Measurements from ENCODE around the gene APOL3.
"Not testable (repeated sequence)": the region's sequence is repeated elsewhere in the genome, so short reads cannot be mapped to it uniquely, and the experiment has no call there.

The APOL3 gene

DNA sequence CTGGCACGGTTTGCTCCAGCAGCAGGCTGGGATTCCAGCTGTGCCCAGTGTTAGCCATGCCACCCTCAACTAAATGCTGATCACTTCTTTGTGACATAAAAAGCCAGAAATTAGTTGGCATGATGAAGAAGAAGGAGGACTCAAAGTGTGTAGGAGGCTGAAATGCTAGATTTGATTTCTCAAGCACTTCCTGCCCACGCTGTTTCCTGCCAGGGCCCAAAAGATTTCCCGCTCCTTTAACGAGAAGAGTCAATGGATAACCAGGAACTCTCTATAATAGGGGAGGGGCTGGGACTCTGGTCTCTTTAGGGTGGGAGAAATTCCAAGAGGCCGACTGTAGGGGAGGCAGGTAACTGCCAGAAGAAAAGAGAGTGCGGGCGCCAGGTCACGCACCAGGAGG lies 26.4 kb downstream of the APOL3 start:
- no peak for DNase-seq (ENCODE audit: low spot score)

DNA sequence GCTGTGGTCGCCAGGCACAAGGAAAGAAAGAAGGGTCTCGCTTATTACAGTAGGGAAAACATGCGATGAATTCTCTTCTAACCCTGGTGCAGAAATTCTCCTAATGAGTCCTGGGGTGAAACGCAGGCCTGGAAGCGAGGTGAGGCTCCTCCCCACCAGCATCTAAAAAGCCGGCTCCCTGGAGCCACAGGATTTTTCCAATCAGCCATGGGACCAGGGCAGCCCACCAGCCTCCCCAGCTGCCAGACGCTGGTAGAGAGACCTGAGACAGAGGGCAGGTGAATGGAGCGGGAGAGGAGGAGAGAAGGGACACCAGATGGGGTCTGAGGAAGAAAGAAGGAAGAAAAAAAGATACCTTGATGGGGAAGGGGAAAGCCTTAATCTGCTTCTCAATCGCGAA lies 28.6 kb downstream of the APOL3 start:
- DNase-seq (ENCODE audit: low spot score), result no peak

DNA sequence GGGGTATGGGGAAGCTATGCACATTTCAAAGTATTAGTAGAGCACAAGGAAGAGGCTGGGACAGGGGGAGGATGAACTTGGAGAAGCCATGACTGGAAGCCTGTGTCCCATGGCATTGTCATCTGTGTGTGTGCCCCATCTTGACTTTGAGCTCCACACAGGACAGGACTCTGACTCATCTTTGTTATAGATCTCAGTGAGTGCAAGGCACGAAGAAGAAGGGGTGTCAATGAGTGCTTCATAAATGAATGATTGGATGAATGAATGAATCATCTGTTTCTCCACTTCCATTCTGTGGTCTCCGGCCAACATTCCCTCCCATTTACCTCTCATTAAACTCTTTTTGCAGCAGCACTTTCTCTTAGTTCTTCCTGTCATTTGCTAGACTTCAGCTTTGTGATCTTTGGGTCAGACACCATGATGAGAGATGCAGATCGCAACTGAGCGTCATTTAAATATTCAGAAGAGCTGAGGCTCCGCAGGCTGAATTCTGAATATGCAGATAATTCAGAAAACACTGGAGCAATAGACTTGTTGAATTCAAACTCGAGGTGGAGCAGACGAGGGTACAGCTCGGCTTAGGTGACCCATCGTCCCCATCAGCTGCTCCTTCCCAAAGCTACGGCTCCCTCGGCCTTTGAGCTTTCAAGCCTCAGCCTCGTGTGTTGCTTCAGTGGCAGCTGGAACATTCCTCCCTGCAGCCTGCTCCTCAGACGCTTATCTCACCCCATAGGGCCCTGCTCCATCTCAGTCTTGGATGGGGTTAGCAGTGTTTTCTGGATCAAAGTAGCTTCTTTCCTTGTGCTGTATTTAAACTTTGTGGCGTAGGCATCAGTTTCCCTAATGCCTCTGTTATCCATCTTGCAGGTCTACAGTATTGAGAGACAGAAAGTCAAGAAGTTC lies 30.8 kb downstream of the APOL3 start:
- DNase-seq (ENCODE audit: low spot score), result no peak

DNA sequence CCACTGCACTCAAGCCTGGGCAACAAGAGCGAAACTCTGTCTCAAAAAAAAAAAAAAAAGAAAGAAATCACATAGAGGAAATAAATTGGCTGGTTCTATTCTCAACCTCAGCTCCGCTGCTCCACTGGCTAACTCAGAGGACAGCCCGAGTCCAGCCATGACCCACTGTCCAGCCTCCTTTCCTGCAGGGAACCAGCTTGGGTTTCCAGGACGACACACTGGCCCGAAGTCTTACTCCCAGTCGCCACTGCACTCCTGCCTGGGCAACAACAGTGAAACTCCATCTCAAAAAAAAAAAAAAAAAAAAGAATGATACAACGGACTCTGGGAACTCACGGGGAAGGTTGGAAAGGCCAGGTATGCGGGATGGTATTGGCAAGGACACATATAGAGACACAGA lies 31.5 kb downstream of the APOL3 start:
- DNase-seq (ENCODE audit: low spot score), result no peak

DNA sequence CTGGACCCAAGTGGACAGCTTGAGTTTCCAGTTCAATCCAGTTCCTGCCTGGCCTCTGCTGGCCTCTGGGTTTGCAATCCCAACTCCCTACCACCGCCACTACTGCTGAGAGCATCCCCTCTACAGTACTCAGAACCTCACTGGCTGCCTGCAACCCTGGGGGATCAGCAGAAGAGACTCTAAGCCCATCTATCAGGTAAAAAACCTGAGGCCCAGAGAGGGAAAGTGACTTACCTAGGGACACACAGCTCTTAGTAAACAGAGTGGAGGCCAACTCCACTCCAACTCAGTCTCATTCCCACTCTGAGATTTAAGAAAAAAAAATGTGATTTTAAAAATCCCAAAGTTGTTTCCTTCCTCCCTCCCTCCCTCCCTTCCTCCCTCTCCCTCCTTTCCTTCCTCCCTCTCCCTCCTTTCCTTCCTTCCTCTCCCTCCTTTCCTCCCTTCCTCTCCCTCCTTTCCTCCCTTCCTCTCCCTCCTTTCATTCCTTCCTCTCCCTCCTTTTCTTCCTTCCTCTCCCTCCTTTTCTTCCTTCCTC lies 34.5 kb downstream of the APOL3 start:
- DNase-seq (ENCODE audit: low spot score), result no peak

DNA sequence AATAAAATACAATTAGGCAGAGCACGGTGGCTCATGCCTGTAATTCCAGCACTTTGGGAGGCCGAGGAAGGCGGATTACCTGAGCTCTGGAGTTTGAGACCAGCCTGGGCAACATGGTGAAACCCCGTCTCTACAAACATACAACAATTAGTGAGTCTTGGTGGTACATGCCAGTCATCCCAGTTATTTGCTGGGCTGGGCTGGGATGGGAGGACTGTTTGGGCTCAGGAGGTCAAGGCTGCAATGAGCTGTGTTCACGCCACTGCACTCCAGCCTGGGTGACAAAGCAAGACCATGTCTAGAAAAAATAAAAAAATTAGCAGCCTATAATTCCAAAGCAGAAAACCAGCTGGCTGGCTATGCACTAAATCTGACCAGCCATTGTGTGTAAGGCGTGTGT lies 35.1 kb downstream of the APOL3 start:
- no peak for DNase-seq (ENCODE audit: low spot score)

DNA sequence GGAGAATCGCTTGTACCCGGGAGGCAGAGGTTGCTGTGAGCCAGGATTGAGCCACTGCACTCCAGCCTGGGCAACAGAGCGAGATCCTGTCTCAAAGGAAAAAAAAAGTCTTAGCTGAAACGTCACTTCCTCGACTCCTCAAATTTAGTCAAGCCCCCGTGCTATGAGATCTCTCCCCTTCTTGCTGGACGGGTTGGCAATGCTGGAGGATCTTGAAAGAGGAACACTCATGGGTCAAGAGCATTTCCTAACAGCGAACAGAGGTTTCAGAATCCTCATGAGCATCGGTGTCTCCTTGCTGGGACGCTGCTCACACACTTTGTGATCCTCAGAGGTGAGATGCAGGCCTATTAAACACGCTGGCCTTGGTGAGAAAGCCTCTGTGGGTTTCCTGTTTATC lies 35.9 kb downstream of the APOL3 start:
- DNase-seq (ENCODE audit: low spot score), result no peak

DNA sequence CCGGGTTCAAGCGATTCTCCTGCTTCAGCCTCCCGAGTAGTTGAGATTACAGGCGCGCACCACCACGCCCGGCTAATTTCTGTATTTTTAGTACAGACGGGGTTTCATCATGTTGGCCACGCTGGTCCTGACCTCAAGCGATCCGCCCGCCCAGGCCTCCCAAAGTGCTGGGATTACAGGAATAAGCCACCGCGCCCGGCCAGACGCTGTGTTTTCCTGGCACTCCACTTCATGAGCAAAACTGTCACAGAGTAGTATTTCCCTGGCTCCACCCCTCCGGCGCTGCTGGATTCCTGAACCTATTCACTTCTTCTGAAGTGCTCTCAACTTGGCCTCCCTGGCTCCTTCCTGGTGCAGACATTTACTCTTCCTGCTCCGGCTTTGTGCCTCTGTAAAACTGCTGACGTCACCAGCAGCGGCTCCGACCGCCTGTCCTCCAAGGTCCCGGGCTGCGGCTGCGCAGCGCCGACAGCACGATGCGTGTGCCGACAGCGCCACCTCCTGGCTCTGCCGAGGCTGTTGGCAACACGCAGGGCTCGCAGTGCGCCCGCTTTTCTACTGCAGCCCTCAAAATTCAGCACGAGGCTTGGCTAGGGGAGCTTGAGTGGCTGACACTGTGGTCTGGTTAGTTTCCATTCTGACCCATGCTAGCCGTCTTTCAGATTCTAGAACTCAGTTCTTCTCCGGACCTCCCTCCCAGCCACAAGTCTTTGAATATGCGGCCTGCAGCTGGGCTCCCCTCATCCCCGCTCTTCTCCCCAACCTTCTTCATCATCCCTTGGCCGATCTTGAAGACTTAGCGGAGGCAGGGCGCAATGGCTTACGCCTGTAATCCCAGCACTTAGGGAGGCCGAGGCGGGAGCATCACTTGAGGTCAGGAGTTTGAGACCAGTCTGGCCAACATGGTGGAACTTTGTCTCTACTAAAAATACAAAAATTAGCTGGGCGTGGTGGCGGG lies 36.6 kb downstream of the APOL3 start:
- peak; percentile 96 for DNase-seq (ENCODE audit: low spot score)

DNA sequence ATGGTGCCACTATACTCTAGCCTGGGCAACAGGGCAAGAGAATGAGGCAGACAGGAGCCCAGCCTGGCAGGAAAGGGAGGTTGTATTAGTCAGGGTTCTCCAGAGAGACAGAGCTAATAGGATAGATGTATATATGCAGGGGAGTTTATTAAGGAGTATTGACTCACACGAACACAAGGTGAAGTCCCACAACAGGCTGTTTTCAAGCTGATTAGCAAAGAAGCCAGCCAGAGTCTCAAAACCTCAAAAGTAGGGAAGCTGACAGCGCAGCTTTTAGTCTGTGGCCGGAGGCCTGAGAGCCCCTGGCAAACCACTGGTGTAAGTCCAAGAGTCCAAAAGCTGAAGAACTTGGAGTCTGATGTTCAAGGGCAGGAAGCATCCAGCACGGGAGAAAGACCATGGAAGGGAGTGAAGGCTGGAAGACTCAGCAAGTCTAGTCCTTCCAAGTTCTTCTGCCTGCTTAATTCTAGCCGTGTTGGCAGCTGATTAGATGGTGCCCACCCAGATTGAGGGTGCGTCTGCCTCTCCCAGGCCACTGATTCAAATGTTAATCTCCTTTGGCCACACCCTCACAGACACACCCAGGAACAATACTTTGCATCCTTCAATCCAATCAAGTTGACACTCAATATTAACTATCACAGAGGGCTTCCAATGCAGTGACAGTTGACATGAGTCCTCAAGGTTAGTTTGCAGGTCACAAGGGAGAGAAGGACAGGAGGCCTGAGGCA lies 39.8 kb downstream of the APOL3 start:
- not testable (repeated sequence) for DNase-seq (ENCODE audit: low spot score)

DNA sequence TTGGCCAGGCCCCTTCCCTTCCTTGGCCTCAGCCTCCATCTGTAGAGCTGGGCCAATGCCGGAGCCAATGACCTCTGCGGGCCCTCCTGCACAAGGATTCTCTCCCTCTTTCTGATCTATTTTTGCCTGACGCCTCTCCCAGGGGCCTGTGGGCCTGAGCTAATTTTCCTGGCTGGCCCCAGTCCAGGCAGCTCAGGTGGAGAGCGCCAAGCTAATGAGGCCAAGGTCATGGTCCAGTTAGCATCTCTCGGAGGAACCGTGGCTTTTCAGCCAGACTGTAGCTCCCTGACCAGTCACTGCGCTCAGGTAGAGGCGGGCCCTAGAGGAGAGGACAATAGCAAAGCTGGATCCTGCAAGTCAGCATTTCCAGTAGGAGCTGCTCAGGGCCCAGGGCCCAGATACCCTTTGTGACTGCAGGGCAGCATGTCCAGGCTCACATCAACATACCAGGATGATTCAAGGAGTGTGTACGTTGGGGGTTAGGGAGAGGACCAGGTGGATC lies 43.5 kb downstream of the APOL3 start:
- DNase-seq (ENCODE audit: low spot score), result no peak

DNA sequence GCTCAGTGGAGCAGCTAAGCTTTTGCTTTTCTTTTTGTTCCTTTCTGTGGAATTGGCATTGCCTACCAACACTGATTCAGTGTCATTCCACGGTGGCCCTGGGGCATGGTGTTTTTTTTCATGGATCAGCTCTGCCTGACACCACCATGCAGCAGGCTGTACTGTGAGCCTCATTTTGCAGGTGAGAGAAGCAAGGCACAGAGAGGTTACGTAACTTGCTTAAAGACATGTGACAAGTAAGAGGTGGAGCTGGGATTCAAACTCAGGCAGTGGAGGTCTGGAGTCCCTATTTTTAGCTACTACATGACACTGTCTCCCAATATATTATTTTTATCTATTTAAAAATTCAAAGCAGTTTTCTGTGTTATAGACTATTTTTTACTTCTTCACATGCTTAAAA lies 44.4 kb downstream of the APOL3 start:
- no peak for DNase-seq (ENCODE audit: low spot score)

DNA sequence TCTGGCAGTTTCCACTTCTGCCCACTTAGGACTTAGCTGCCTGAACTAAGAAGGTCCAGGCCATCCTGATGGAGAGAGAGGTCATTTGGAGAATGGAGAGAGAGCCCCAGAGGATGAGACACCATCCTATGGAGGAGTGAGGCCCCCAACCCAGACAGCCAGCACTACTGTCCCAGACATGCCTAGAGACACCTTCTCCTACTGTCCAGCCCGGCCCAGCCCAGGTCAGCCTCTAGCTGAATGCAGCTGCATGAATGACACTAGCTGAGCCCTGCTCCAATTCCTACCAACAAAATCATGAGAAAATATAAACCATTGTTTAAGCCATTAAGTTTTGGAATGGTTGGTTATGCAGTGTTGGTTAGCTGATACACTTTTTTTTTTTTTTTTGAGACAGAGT lies 47.4 kb downstream of the APOL3 start:
- no peak for DNase-seq (ENCODE audit: low spot score)

DNA sequence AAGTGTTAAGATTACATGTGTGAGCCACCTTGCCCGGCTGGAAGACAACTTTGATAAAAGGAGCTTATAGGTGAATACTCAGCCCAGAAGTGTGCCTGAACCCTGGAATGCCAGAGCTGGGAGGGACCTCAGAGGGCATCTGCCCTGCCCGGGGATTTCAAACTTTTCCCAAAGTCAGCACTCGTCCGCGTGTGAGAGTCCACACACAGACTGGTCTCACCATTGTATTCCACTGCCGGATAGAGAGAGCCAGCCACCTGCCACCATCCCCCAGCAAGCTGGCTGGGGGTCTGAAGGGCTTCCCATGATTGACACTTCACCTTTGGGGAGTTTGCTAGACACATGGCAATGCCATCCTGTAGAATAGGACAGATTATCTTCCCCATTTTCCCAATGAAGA lies 49.2 kb downstream of the APOL3 start:
- no peak for DNase-seq (ENCODE audit: low spot score)

DNA sequence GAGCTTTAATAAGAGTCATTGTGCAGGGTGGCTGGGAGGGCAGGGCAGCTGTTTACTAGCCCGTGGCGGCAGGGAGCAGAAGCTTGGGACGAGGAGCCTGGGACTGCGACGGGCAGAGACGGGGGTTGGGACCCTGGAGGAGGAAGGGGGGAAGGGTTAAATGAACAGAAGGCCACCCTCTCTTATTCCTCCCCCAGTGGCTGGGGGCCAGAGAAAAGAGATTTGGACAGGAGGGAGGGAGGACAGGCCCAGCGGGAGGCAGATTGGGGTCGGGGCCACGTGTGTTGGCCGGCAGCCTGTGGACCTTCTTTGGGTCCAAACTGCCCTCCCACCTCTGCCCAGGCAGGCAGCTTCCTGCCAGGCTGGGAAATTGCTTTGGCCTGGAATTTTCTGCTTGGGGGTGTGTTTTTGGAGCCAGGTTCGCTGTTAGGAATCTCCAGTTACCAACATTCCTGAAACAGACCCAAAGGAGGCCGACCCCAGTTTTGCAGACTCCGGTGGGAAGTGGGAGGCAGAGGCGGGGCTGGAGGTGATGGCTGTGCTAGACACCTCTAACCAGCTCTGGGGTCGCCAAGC lies 50.2 kb downstream of the APOL3 start:
- DNase-seq (ENCODE audit: low spot score), result peak; percentile 16

DNA sequence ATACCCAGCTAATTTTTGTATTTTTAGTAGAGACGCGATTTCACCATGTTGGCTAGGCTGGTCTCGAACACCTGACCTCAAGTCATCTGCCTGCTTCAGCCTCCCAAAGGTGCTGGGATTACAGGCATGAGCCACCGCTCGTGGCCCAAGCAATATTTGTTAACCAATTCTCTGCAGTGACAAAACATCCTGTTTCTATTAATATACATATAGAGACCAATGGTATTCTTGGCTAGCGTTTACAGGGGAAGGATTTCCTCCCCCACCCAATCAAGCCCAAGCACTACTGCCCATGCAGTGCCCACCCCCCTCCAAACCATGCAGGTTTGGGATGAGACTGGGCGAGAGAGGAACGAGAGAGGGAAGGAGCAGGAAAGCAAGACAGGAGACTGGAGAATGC lies 53.1 kb downstream of the APOL3 start:
- no peak for DNase-seq (ENCODE audit: low spot score)

DNA sequence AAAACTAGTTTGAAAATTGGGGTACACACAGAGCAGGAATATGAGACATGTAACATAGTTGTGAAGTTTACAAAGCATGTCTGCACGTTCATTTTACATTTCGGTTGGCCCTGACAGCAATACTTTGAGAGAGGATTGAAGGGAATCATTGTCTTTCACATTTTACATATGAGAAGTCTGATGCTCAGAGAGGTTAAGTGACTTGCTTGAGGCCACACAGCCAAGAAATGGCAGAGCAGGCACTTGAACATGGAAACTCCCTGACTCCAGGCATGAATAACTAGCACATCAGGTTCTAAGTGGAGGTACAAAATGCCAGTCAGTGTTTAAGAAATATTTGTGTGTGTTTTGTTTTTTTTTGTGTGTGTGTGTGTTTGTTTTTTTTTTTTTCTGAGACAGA lies 53.6 kb downstream of the APOL3 start:
- no peak for DNase-seq (ENCODE audit: low spot score)

DNA sequence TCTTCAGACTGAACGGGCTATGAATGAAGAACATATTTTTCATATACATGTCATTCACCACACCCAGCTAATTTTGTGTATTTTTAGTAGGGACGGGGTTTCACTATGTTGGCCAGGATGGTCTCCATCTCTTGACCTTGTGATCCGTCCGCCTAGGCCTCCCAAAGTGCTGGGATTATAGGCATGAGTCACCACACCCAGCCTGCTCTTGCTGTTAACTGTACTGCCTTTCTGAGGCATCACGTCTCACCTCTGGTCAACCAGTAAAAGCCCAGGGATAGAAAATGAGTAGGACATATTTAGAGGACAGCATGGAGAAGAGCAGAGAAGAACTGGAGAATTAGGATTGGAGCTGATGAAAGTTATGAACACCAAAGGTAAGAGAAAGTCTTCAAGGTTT lies 55.6 kb downstream of the APOL3 start:
- DNase-seq (ENCODE audit: low spot score), result no peak

DNA sequence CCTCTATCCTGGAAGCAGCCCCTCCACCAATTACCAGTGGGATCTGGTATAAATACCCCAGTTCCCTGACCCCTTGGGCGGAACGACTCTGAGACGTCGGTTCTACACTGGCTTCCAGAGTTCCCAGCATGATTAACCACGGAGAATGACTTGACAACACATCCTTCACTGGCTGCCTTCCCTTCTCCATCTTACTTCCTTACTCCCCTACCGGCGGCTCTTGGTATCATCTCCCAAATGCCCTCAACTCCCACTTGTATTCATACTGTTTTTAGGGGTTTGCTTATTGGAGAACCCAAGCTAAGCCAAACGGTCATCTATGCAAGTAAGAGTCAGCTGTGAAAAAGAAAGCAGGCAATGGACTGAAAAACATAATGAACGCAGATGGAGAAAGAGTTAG lies 56.1 kb downstream of the APOL3 start:
- no peak for DNase-seq (ENCODE audit: low spot score)

DNA sequence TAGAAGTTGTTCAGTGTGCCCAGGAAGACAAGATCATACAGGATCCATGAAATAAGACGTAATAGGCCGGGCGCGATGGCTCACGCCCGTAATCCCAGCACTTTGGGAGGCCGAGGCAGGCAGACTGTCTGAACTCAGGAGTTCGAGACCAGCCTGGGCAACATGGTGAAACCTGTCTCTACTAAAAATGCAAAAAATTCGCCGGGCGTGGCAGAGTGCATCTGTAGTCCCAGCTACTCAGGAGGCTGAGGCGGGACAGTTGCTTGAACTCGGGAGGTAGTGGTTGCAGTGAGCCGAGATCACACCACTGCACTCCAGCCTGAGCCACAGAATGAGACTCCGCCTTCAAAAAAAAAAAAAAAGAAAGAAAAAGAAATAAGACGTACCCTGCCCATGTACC lies 56.7 kb downstream of the APOL3 start:
- no peak for DNase-seq (ENCODE audit: low spot score)

DNA sequence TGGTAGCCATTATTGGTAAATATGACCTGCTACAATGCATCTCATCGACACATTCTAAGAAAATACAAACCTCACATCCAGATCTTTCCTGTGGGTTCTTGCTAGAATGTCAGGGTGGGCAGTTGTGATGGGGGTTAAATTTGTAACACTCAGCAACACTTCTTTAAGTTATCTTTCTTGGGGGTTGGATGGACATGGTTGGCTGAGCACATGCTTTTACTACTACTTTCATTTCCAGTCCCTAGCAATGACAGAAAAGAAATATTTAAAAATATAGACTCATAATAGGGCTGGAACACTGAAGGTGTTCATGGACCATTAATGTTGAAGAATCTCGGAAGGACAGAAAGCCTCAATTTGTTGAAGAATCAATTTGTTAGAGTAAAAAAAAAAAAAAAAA lies 57.6 kb downstream of the APOL3 start:
- no peak for DNase-seq (ENCODE audit: low spot score)

DNA sequence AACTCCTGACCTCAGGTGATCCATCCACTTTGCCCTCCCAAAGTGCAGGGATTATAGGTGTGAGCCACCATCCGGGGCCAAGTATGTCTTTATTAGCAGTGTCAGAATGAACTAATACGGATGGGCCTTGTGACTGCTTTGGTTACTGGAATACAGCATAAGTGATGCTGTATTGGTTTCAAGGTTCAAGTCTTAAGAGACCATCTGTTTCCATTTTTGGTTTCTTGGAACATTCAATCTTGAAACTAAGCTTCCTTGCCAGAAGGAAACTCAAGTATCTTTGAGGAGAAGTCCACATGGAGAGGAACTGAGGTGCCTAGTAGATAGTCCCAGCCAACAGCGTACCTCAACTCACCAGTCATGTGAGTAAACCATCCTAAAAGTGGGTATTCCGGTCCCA lies 58.8 kb downstream of the APOL3 start:
- DNase-seq (ENCODE audit: low spot score), result no peak

DNA sequence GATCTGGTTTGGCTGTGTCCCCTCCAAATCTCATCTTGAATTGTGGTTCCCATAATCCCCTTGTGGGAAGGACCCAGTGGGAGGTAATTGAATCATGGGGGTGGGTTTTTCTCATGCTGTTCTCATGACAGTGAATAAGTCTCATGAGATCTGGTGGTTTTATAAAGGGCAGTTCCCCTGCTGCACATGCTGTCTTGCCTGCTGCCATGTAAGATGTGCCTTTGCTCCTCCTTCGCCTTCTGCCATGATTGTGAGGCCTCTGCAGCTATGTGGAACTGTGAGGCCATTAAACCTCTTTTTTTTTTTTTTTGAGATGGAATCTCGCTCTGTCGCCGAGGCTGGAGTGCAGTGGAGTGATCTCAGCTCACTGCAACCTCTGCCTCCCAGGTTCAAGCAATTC lies 59.6 kb downstream of the APOL3 start:
- not testable (repeated sequence) for DNase-seq (ENCODE audit: low spot score)
